ENCODE measurements around the gene CR1L.

DNA sequence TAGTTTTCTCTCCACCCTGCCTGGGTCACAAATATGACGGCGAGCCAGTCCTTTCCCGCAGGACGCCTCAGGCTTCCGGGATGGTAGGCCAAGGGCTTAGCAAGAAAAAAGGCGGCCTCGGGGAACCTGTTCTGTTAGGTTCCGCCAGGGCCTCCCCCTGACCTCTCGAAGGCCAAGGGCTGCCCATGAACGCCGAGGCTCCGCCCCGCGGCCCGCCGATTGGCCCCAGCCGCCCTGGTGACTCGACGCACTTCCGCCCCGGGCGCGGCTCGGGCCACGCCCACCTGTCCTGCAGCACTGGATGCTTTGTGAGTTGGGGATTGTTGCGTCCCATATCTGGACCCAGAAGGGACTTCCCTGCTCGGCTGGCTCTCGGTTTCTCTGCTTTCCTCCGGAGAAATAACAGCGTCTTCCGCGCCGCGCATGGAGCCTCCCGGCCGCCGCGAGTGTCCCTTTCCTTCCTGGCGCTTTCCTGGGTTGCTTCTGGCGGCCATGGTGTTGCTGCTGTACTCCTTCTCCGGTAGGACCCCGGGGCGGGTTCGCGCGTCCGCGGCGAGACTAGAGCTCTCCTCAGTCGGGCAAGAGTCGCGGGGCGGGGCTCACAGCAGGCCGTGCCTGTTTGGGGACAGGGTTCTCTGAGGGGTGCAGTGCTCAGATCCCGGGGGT lies 107.0 kb downstream of the CR1L start, which contains the start of gene CD46:
- peak; percentile 68 for TF ChIP-seq MAX (CRISPR knock-in tag; IDR thresholded peaks at IDR 0.05)
- TF ChIP-seq, protein P1, sequence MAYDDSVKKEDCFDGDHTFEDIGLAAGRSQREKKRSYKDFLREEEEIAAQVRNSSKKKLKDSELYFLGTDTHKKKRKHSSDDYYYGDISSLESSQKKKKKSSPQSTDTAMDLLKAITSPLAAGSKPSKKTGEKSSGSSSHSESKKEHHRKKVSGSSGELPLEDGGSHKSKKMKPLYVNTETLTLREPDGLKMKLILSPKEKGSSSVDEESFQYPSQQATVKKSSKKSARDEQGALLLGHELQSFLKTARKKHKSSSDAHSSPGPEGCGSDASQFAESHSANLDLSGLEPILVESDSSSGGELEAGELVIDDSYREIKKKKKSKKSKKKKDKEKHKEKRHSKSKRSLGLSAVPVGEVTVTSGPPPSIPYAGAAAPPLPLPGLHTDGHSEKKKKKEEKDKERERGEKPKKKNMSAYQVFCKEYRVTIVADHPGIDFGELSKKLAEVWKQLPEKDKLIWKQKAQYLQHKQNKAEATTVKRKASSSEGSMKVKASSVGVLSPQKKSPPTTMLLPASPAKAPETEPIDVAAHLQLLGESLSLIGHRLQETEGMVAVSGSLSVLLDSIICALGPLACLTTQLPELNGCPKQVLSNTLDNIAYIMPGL (CRISPR knock-in tag; IDR thresholded peaks at IDR 0.05), result no peak
- no peak for TF ChIP-seq ZNF263 (CRISPR knock-in tag; IDR thresholded peaks at IDR 0.05; ENCODE audit: low read depth)
- TF ChIP-seq CTCF (IDR thresholded peaks at IDR 0.05), result no peak

All from WTC11 (cell line).